ENCODE data around the gene MYLK3. TPM values are rescaled to one million over a fixed set of nuclear protein-coding genes. Genes with fewer than 3 reads are reported as not detected.

Gene MYLK3
- total and polyA plus RNA-seq, 2 of the 4 experiments (the other 2 are of a cell fraction) = under 0.01 to 0.03 TPM

GRCh38 chr16:46763147-46763546 is 15.0 kb upstream of the MYLK3 start:
- Histone ChIP-seq H3K79me1 (ENCODE audit: low read depth in 1 of 2, low read length in 2 of 2) (no peaks in the 10 kb centered on the region), H4K20me1 (ENCODE audit: insufficient read depth, low read length) (no peaks in the 10 kb centered on the region), H3K18ac (ENCODE audit: low read depth, low read length) (no peak overlapping the region), H3K36me3 (ENCODE audit: control insufficient read depth, insufficient read depth, low read length) (no peaks in the 10 kb centered on the region), H3K27ac (ENCODE audit: insufficient read depth, low read length) (no peak overlapping the region), H3K4me3 (ENCODE audit: insufficient read depth, low read depth, low read length) (no peak overlapping the region), H3K9me1 (ENCODE audit: insufficient read depth, low read length) (0 out of 2 replicates have a peak, but pooled peaks cover 3% of the 10 kb centered on the region), H4K5ac (ENCODE audit: low read depth, low read length) (no peak overlapping the region), H3K4ac (ENCODE audit: low read depth, low read length) (no peak overlapping the region), H2AK9ac (replicated peaks; ENCODE audit: low read depth, low read length, poor library complexity) (no peak overlapping the region), H3K14ac (replicated peaks; ENCODE audit: low read depth, low read length) (no peak overlapping the region), H2BK15ac (ENCODE audit: low read depth, low read length) (no peak overlapping the region), H4K8ac (ENCODE audit: low read depth in 2 of 2, low read length in 2 of 2) (no peak overlapping the region), H3K9ac (ENCODE audit: low read depth, low read length) (no peak overlapping the region), H2AK5ac (ENCODE audit: low read depth, low read length) (no peak overlapping the region), H2BK120ac (ENCODE audit: low read depth, low read length) (no peak overlapping the region), H3K9me3 (ENCODE audit: control insufficient read depth, insufficient read depth, low read length) (no peaks in the 10 kb centered on the region), H2BK20ac (ENCODE audit: low read depth, low read length) (no peak overlapping the region), H3K27me3 (ENCODE audit: control insufficient read depth, insufficient read depth, low read length) (peaks cover 5% of the 10 kb centered on the region; the same call in 1 of the 2 replicates), H3K56ac (ENCODE audit: extremely low read depth, insufficient read depth, low read length) (no peak overlapping the region), H3K23ac (ENCODE audit: low read depth, low read length) (no peak overlapping the region), H3K4me1 (ENCODE audit: control insufficient read depth, insufficient read depth, low read length) (no peaks in the 10 kb centered on the region), H4K91ac (ENCODE audit: insufficient read depth, low read depth, low read length) (no peak overlapping the region), H3K4me2 (ENCODE audit: low read depth, low read length) (no peak overlapping the region), H2AFZ (replicated peaks; ENCODE audit: low read length, poor library complexity) (no peak overlapping the region), H2BK5ac (ENCODE audit: low read depth, low read length, poor library complexity, severe bottlenecking) (no peak overlapping the region)
- TF ChIP-seq SMC3 (IDR thresholded peaks at IDR 0.05; ENCODE audit: low read depth, low read length) (no peak), ELK1 (IDR thresholded peaks at IDR 0.05; ENCODE audit: borderline replicate concordance, low read depth, low read length) (no peak), CHD1 (IDR thresholded peaks at IDR 0.05; ENCODE audit: low read depth, low read length) (no peak), BHLHE40 (IDR thresholded peaks at IDR 0.05; ENCODE audit: low read depth, low read length) (no peak), FOS (IDR thresholded peaks at IDR 0.05; ENCODE audit: low read depth, low read length) (no peak), MAFK (IDR thresholded peaks at IDR 0.05; ENCODE audit: low read depth, low read length) (no peak), RFX5 (IDR thresholded peaks at IDR 0.05; ENCODE audit: low read depth, low read length) (no peak), RAD21 (IDR thresholded peaks at IDR 0.05; ENCODE audit: low read length) (no peak), USF2 (IDR thresholded peaks at IDR 0.05; ENCODE audit: low read depth, low read length) (no peak), NFE2L2 (IDR thresholded peaks at IDR 0.05; ENCODE audit: low read depth, low read length) (no peak), CEBPB (IDR thresholded peaks at IDR 0.05; ENCODE audit: low read depth, low read length) (no peak), MXI1 (IDR thresholded peaks at IDR 0.05; ENCODE audit: borderline replicate concordance, low read depth, low read length) (no peak), MAZ (IDR thresholded peaks at IDR 0.05; ENCODE audit: borderline replicate concordance, low read depth, low read length) (no peak)
- DNase-seq (no peak), ATAC-seq (ENCODE audit: low read depth) (no peak)
- POLR2A ChIA-PET (ENCODE audit: unreplicated experiment) = no interaction called here
- intact Hi-C loops (cut with micrococcal nuclease) (no loop called here), dilution Hi-C loops (cut with HindIII; ENCODE audit: low sequenced_read_pairs, unreplicated experiment) (no loop called here), in situ Hi-C loops (cut with MboI; ENCODE audit: low sequenced_read_pairs) (no loop called here)
- BruUV-seq (replicated peaks) = no TSS peak
- 66% methylated on average over 7 of the region's 12 CpGs; no CpG with 5 or more reads in 1 of the 2 experiments for WGBS, 2 experiments (ENCODE audit: extremely low coverage in 2 of 2, insufficient read length in 1 of 2)
- CTCF ChIA-PET = no interaction called here
